ENCODE data around the gene ENTPD6.

The ENTPD6 gene

DNA sequence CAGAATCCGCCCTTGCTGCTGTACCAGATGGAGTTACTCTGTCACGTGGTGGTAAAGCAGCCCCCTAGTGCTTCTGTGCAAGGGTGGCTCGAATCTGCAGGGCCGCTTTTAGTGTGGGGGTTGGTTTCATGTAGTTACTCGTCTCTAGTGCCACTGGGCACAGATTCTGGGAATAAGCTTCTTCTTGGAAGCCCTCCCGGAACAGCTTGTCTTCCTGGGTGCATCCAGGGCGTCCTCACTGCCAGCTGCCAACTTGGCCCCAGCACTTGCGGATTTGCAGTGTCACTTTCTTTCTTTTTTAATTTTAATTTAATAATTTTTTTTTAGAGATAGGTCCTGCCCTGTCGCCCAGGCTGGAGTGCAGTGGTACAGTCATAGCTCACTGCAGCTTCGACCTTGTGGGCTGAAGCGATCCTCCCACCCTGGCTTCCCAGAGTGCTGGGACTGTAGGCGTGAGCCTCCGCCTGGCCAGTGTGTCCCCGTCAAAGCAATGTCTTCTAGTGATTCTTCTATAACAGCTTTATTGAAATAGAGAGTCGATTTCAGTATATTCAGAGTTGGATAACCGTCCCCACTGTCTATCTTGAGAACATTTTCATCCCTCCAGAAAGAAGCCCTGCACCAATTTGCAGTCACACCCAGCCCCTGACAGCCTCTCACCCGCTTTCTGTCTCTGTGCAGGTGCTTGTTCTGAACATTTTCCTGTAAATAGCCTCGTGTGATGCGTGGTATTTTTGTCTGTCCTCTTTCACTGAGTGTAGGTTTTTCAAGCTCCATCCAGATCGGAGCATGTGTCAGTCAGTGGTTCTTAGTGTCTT lies 78.2 kb downstream of the ENTPD6 start:
- no peak overlapping the region for H3K4me3 ChIP-seq (ENCODE audit: low read depth, low read length)
- in situ Hi-C loops (cut with HindIII; ENCODE audit: low sequenced_read_pairs): no loop called here
- no peak for DNase-seq (ENCODE audit: low read depth, low spot score)
- no peak for TF ChIP-seq CTCF (IDR thresholded peaks at IDR 0.05; ENCODE audit: low read depth, low read length)

DNA sequence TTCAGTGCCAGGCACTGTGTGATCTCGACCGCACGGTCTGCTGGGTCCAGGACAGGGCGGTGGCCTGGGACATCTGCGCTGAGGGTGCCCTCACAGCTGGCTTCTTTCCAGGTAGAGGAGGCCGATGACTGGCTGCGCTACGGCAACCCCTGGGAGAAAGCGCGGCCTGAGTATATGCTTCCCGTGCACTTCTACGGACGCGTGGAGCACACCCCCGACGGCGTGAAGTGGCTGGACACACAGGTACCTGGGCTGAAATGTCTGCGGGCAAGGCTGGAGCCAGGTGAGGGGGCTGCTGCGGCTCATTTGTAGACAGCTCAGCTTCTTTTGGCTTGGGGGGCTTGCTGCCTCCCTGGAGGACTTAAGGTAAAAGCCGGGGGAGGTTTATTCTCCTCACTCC lies 79.0 kb downstream of the ENTPD6 start:
- no peak for DNase-seq (ENCODE audit: low read depth, low spot score)
- in situ Hi-C loops (cut with HindIII; ENCODE audit: low sequenced_read_pairs): no loop called here
- H3K4me3 ChIP-seq (ENCODE audit: low read depth, low read length): no peak overlapping the region
- TF ChIP-seq CTCF (IDR thresholded peaks at IDR 0.05; ENCODE audit: low read depth, low read length): no peak

GRCh38 chr20:25274891-25275812 lies 79.6 kb downstream of the ENTPD6 start:
- no peak for TF ChIP-seq CTCF (IDR thresholded peaks at IDR 0.05; ENCODE audit: low read depth, low read length)
- no peak for DNase-seq (ENCODE audit: low read depth, low spot score)
- H3K4me3 ChIP-seq (ENCODE audit: low read depth, low read length): no peak overlapping the region
- in situ Hi-C loops (cut with HindIII; ENCODE audit: low sequenced_read_pairs): no loop called here

DNA sequence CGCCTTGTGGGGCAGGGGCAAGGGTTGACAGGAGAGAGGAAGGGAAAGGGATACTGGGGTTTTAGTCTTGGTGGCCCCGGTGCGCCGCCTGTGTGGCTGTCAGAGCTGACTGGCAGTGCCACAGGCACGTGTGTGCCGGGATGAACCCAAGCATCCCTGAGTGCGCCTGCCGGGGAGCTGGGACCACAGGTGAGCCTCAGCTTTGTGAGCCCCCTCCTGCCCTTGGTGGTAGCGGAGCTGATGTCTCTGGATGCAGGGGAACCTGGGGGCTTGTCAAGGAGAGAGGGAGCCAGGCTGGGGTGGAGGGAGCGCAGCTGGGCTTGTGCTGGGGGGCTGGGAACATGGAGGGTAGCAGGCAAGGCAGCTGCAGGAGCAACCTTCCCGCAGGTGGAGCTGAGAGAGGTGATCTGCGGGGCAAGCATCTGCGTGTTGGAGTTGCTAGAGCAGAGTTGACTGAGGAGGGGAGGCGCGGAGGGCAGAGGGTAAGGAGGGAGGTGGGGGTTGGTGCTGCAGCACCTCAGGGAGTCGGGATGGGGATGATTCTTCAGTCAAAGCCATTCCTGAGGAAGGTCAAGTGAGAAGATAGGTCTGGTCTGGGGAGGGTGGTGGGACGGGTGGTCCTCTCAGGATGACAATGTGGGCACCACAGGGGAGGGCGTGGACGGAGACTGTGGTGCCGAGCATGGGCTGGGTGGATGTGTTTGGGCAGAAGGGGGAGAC lies 80.5 kb downstream of the ENTPD6 start:
- no peak for TF ChIP-seq CTCF (IDR thresholded peaks at IDR 0.05; ENCODE audit: low read depth, low read length)
- H3K4me3 ChIP-seq (ENCODE audit: low read depth, low read length): no peak overlapping the region
- no peak for DNase-seq (ENCODE audit: low read depth, low spot score)
- in situ Hi-C loops (cut with HindIII; ENCODE audit: low sequenced_read_pairs): no loop called here

All from astrocyte of the spinal cord (primary cell).